ENCODE results near the gene ACTG1. TPM values are rescaled to one million over a fixed set of nuclear protein-coding genes. Genes with fewer than 3 reads are reported as not detected.

ACTG1 gene
- total RNA-seq, 4 donors from 2014 or later, result 322 to 934 (median 415) TPM

DNA sequence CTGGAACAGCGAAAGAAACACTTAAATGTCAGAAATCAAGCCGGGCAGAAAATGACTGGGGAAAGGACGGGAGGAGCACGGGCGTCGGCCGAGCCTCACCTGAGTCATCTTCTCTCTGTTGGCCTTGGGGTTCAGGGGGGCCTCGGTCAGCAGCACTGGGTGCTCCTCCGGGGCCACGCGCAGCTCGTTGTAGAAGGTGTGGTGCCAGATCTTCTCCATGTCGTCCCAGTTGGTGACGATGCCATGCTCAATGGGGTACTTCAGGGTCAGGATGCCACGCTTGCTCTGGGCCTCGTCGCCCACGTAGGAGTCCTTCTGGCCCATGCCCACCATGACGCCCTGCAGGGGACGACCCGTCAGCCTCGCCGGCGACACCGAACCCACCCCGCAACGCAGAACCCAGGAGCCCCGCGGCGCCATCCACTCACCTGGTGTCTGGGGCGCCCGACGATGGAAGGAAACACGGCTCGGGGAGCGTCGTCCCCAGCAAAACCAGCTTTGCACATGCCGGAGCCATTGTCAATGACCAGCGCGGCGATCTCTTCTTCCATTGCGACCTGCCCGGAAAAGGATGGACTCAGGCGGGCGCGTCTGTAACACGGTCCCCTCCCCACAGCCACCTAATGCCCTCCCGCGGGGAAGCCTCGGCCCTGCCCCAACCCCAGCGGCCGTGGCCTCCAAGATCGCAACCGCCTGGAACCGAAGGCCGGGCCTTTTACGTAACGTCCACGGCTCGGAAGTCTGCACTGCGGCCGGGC is 616 bp downstream of the ACTG1 start:
- Histone ChIP-seq H3K4me1 (peaks cover 30 to 39% of the 10 kb centered on the region in 2 donors), H3K4me3 (peak overlapping the region; percentile 81 to 95 (median 89)), H3K9me3 (no peaks in the 10 kb centered on the region), H3K27me3 (no peaks in the 10 kb centered on the region), H3K27ac (peak overlapping the region; percentile 86 to 100 (median 96)), H3K36me3 (peaks cover 0 to 30% of the 10 kb centered on the region in 2 donors)
- no peak for ATAC-seq
- in situ Hi-C loops (cut with MboI; ENCODE audit: low sequenced_read_pairs in 4 of 4) (no loop called here), intact Hi-C loops (cut with DNase I; ENCODE audit: low total_unique reads) (loop anchor here (2.0 to 5.0 kb wide), 2 partner anchors 40 to 117 kb away; partner anchors contain the start of genes BAHCC1 and FAAP100)
- TF ChIP-seq, protein P1, sequence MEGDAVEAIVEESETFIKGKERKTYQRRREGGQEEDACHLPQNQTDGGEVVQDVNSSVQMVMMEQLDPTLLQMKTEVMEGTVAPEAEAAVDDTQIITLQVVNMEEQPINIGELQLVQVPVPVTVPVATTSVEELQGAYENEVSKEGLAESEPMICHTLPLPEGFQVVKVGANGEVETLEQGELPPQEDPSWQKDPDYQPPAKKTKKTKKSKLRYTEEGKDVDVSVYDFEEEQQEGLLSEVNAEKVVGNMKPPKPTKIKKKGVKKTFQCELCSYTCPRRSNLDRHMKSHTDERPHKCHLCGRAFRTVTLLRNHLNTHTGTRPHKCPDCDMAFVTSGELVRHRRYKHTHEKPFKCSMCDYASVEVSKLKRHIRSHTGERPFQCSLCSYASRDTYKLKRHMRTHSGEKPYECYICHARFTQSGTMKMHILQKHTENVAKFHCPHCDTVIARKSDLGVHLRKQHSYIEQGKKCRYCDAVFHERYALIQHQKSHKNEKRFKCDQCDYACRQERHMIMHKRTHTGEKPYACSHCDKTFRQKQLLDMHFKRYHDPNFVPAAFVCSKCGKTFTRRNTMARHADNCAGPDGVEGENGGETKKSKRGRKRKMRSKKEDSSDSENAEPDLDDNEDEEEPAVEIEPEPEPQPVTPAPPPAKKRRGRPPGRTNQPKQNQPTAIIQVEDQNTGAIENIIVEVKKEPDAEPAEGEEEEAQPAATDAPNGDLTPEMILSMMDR (IDR thresholded peaks at IDR 0.05 in 4 of 5, conservative IDR thresholded peaks at IDR 0.05 in 1 of 5), result no peak
- peak in 1 of 2 donors; percentile 1 for TF ChIP-seq POLR2A (IDR thresholded peaks at IDR 0.05)
- no peak for DNase-seq

DNA sequence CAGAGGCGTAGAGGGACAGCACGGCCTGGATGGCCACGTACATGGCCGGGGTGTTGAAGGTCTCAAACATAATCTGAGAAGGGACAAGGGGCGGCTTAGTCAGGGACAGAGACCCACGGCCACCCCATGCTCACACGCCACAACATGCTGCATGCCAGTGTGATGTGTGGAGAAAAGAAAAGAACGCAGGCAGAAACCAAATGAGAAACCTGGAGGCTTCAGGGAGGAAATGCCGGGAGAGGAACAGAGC is 1.1 kb downstream of the ACTG1 start:
- Histone ChIP-seq H3K36me3 (peaks cover 0 to 30% of the 10 kb centered on the region in 2 donors), H3K9me3 (no peaks in the 10 kb centered on the region), H3K27me3 (no peaks in the 10 kb centered on the region), H3K27ac (peak overlapping the region; percentile 86 to 100 (median 96)), H3K4me3 (peak overlapping the region; percentile 81 to 95 (median 89)), H3K4me1 (peaks cover 27 to 36% of the 10 kb centered on the region in 2 donors)
- TF ChIP-seq, protein P1 (IDR thresholded peaks at IDR 0.05 in 4 of 5, conservative IDR thresholded peaks at IDR 0.05 in 1 of 5), result no peak
- TF ChIP-seq POLR2A (IDR thresholded peaks at IDR 0.05), result peak in 1 of 2 donors; percentile 6
- ATAC-seq, result no peak
- no peak for DNase-seq
- intact Hi-C loops (cut with DNase I; ENCODE audit: low total_unique reads) (loop anchor here (5.0 kb wide), 1 partner anchor 41 kb away; the partner anchor contains the start of gene FAAP100), in situ Hi-C loops (cut with MboI; ENCODE audit: low sequenced_read_pairs in 4 of 4) (no loop called here)

DNA sequence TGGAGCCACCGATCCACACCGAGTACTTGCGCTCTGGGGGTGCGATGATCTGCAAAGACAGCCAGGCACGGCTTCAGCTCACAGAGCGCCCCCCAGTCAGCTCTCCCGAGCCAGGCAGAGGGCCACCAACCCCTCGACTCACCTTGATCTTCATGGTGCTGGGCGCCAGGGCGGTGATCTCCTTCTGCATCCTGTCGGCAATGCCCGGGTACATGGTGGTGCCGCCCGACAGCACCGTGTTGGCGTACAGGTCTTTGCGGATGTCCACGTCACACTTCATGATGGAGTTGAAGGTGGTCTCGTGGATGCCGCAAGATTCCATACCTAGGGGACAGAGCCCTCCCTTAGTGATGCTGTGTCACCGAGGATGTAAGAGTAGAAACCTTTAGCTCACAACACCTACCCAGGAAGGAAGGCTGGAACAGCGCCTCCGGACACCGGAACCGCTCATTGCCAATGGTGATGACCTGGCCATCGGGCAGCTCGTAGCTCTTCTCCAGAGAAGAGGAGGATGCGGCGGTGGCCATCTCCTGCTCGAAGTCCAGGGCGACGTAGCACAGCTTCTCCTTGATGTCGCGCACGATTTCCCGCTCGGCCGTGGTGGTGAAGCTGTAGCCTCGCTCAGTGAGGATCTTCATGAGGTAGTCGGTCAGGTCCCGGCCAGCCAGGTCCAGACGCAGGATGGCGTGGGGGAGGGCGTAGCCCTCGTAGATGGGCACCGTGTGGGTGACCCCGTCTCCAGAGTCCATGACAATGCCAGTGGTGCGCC is 1.6 kb downstream of the ACTG1 start:
- in situ Hi-C loops (cut with MboI; ENCODE audit: low sequenced_read_pairs in 4 of 4), result no loop called here

DNA sequence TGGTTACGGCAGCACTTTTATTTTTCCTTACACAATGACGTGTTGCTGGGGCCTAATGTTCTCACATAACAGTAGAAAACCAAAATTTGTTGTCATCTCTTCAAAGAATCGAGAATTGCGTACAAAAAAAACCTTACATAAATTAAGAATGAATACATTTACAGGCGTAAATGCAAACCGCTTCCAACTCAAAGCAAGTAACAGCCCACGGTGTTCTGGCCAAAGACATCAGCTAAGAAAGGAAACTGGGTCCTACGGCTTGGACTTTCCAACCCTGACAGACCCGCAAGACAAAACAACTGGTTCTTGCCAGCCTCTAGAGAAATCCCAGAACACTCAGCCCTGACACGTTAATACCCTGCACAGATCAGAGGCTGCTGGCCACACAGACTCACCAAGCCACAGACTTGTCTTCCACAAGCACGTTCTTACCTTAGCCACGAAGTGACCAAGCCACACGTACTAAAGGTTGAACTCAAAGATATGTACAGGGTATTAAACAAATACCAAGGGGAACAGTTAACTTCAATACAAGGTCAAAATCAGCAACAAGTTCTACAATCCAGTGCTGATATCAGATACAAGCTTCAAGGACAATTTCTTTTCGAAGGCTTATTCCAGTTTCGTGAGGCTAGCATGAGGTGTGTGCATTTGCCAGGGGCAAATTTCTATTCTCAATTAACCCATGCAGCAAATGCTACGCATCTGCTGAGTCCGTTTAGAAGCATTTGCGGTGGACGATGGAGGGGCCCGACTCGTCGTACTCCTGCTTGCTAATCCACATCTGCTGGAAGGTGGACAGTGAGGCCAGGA is 2.4 kb downstream of the ACTG1 start:
- no peak for DNase-seq
- H3K4me3 ChIP-seq, result peak overlapping the region; percentile 81 to 95 (median 89)
- H3K4me1 ChIP-seq, result peaks cover 15 to 23% of the 10 kb centered on the region in 2 donors
- in situ Hi-C loops (cut with MboI; ENCODE audit: low sequenced_read_pairs in 4 of 4), result no loop called here
- no peak for TF ChIP-seq POLR2A (IDR thresholded peaks at IDR 0.05)
- TF ChIP-seq, protein P1 (IDR thresholded peaks at IDR 0.05 in 4 of 5, conservative IDR thresholded peaks at IDR 0.05 in 1 of 5), result no peak
- no peak for ATAC-seq
- H3K36me3 ChIP-seq, result peaks cover 0 to 30% of the 10 kb centered on the region in 2 donors
- H3K9me3 ChIP-seq, result no peaks in the 10 kb centered on the region
- H3K27me3 ChIP-seq, result no peaks in the 10 kb centered on the region
- intact Hi-C loops (cut with DNase I; ENCODE audit: low total_unique reads), result loop anchor here (5.0 kb wide), 1 partner anchor 42 kb away; the partner anchor contains the start of gene FAAP100
- H3K27ac ChIP-seq, result peak overlapping the region; percentile 86 to 100 (median 96)

More for the DNA sequence above, 1.6 kb downstream of the ACTG1 start:
- no peak for ATAC-seq
- intact Hi-C loops (cut with DNase I; ENCODE audit: low total_unique reads), result loop anchor here (5.0 kb wide), 1 partner anchor 41 kb away; the partner anchor contains the start of gene FAAP100
- H3K4me1 ChIP-seq, result peaks cover 22 to 31% of the 10 kb centered on the region in 2 donors
- no peaks in the 10 kb centered on the region for H3K27me3 ChIP-seq
- peaks cover 0 to 30% of the 10 kb centered on the region in 2 donors for H3K36me3 ChIP-seq
- H3K27ac ChIP-seq, result peak overlapping the region; percentile 86 to 100 (median 96)
- H3K4me3 ChIP-seq, result peak overlapping the region; percentile 81 to 95 (median 89)
- no peak for DNase-seq
- no peak for TF ChIP-seq POLR2A (IDR thresholded peaks at IDR 0.05)
- TF ChIP-seq, protein P1 (IDR thresholded peaks at IDR 0.05 in 4 of 5, conservative IDR thresholded peaks at IDR 0.05 in 1 of 5), result no peak
- H3K9me3 ChIP-seq, result no peaks in the 10 kb centered on the region
